ENCODE data around the gene NEU4.

The NEU4 gene

DNA sequence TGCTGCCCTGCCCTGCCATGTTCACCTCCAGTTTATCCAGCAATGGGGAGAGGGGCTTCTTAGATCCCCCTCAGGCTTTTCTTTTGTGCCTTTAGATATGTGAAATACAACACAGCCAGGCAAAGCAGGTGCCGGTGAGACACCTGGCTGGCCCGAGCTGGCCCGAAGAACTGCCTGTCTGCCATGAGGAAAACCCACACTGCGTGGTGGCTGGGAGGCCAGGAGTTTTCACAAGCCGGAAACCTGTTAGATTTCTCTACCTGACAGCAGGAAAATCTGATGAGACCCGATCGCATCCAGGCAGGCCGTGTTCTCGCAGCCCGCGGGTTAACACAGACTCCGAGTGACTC is 38.1 kb upstream of the NEU4 start:
- TF ChIP-seq, protein P1, sequence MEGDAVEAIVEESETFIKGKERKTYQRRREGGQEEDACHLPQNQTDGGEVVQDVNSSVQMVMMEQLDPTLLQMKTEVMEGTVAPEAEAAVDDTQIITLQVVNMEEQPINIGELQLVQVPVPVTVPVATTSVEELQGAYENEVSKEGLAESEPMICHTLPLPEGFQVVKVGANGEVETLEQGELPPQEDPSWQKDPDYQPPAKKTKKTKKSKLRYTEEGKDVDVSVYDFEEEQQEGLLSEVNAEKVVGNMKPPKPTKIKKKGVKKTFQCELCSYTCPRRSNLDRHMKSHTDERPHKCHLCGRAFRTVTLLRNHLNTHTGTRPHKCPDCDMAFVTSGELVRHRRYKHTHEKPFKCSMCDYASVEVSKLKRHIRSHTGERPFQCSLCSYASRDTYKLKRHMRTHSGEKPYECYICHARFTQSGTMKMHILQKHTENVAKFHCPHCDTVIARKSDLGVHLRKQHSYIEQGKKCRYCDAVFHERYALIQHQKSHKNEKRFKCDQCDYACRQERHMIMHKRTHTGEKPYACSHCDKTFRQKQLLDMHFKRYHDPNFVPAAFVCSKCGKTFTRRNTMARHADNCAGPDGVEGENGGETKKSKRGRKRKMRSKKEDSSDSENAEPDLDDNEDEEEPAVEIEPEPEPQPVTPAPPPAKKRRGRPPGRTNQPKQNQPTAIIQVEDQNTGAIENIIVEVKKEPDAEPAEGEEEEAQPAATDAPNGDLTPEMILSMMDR (IDR thresholded peaks at IDR 0.05; ENCODE audit: control insufficient read depth, extremely low read depth, insufficient read depth) = no peak
- no peak overlapping the region for H3K4me3 ChIP-seq (ENCODE audit: low read depth, low read length)
- DNase-seq (ENCODE audit: low read depth) = no peak

DNA sequence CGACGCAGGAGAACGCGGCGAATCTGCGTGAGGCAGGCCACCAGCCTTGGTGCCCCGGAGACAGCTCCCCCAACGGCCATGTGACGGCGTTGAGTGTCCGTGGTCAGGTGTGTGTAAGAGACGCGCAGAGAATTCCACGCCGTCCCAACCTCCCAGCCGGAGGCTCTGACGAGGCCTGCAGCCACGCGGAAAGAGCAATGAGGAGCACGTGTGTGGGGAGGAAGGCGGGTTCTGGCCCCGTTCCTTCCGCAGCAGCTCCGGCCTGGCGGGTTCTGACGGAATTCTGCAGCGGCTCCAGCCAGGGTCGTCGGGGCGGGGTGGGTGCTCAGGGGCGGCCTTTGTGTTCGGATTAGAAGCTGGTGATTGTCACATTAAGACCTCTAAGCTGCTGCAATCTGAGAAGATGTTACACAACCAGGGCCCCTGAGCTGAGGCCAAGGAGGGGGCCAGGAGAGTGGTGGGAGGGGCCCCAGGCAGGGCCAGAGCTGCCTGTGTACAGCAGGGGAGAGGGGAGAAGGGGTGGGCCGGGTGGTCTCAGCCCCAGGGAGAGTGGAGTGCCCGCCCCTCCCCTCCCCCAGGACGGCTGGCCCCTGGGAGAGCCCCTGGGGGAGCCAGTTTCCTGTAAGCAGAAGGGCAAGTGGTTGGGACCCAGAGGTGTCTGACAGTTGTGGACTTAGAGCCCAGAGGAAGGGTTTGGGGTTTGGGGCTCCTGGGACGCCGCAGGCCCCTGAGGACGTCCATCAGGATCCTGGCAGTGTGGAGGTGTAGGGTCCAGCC is 37.5 kb upstream of the NEU4 start:
- no peak overlapping the region for H3K4me3 ChIP-seq (ENCODE audit: low read depth, low read length)
- DNase-seq (ENCODE audit: low read depth) = no peak
- TF ChIP-seq, protein P1 (IDR thresholded peaks at IDR 0.05; ENCODE audit: control insufficient read depth, extremely low read depth, insufficient read depth) = no peak

DNA sequence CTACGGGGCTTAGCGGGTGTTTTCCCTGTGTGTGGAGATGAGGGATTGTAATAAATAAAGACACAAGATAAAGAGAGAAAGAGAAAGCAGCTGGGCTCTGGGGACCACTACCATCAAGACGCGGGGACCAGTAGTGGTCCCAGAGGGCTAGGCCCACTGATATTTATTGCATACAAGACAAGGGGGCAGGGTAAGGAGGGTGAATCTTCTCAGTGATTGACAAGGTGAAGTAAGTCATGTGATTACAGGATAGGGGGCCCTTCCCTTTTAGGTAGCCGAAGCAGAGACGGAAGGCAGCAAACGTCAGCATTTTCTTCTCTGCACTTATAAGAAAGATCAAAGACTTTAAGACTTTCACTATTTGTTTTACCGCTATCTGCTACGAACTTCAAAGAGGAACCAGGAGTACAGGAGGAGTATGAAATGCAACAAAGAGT is 36.9 kb upstream of the NEU4 start:
- DNase-seq (ENCODE audit: low read depth) = no peak
- TF ChIP-seq, protein P1 (IDR thresholded peaks at IDR 0.05; ENCODE audit: control insufficient read depth, extremely low read depth, insufficient read depth) = no peak
- no peak overlapping the region for H3K4me3 ChIP-seq (ENCODE audit: low read depth, low read length)

DNA sequence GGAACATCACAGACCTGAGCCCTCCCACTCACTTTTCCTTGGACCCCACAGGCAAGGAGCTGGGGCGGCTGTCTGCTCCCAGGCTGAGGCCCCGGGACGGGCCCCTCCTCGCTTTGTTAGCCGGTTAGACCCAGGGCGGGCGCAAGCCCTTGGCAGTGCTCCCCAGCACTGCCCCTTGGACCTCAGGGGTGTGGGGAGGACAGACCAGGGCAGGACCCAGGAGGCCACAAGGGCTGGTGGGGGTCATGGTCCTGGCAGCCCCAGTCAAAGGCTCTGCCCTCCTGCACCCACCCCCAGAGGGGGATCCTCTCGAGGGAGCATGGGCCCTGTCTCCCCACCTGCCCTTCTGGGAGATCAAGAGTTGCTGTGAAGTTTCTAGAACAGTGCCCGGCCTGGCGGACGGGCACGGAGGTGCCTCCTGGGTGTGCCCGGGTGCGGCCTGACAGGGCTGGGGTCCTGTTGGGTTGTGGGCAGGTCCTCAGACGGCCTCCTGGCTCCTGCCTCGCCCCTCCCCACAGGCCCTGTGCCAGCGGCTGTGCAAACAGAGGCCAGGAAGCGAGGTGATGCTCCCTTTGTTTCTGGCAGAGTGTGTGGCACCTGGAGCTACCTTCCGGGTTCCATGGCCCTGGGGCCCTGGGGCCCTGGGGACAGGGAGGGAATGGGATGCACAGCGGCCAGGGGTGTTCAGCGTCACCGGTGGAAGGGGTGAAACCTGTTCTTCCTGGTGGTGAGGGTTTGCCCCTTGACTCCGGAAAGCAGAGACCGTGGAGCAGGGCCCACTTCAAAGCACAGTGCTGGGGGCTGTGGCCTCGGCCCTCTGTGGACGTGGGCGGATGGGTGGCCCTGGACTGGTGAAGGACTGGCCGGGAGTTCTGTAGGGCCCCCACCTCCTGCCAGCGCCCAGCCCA is 35.2 kb upstream of the NEU4 start:
- TF ChIP-seq, protein P1 (IDR thresholded peaks at IDR 0.05; ENCODE audit: control insufficient read depth, extremely low read depth, insufficient read depth) = no peak
- no peak overlapping the region for H3K4me3 ChIP-seq (ENCODE audit: low read depth, low read length)
- DNase-seq (ENCODE audit: low read depth) = peak; percentile 25

DNA sequence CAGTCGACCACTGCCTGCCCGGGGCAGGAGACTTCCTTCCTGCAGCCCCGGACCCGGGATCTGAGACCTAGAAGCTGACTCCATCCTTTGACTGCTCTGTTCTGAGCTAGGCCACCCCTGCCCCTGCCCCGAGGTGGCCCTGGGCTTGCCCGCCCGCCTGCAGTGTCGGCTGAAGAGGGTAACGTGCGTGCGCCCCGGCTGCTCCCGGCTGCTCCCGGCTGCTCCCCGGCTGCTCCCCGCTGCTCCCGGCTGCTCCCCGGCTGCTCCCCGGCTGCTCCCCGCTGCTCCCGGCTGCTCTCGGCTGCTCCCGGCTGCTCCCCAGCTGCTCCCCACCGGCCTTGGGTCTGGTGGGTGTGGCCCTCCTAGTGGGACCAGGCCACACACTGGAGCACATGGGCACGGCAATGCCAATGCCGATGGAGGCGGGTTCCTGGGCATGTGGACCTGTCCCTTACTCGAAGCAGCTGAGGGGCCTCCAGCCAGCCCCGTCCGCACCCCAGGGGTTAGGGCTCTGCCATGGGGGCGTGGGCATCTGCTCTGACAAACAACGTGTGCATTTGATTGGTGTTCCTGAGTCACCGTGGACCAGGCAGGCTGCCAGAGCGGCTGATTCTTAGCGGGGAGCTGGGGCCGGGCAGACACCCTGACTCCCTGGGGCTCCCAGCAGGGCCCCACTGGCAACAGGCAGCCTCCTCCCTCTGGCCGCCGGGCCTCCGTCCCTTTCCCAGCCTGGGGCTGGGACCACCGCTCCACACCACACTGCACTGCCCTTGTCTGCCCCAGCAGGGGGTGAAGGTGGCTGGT is 34.4 kb upstream of the NEU4 start:
- DNase-seq (ENCODE audit: low read depth) = no peak
- no peak overlapping the region for H3K4me3 ChIP-seq (ENCODE audit: low read depth, low read length)
- TF ChIP-seq, protein P1 (IDR thresholded peaks at IDR 0.05; ENCODE audit: control insufficient read depth, extremely low read depth, insufficient read depth) = no peak

DNA sequence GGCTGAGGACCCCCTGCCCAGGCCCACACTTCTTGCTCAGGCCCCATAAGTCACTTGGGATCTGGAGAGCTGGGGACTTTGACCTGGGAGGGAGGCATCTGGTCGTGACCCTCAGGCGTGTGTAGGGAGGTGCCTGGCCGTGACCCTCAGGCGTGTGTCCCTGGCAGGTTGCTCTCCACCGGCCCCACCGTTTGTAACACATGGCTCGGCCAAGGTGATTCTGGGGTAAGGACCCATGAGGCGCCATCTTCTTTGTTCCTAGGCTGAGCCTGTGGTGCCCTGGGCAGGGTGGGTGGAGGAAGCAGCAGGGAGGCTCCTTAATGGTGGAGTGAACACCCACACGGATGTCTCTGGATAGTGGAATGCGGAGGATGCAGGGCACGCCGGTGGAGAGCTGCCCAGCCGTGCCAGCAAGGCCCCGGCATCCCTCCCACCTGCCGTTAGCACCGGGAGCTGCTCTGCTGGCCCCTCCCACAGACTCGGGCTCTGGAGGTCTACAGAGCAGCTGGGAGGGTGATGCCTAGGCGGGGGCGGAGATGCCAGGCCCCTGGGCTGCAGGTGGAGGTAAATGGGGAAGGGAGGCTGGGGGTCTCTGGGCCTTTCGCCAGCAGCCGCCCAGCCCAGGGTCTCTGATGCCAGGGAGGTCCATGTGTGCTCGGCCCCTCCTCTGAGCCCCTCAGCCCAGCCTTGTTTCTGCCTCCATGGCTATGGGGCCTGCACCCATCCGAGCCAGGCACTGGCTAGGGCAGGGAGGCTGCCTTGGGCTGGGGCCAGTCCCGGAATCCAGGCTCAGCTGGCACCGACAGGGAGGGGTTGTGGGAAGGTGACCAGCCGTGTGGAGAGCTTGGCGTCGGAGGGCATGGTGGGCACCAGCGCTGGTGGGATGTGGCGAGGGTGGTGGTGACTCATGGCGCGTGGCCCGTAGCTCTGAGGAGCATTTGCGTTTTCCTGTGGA is 33.5 kb upstream of the NEU4 start:
- TF ChIP-seq, protein P1 (IDR thresholded peaks at IDR 0.05; ENCODE audit: control insufficient read depth, extremely low read depth, insufficient read depth) = no peak
- no peak for DNase-seq (ENCODE audit: low read depth)
- no peak overlapping the region for H3K4me3 ChIP-seq (ENCODE audit: low read depth, low read length)
